CD4-positive, CD25-positive, alpha-beta regulatory T cell (primary cell): ENCODE data around the gene NPL. TPM values are rescaled to one million over a fixed set of nuclear protein-coding genes. Genes with fewer than 3 reads are reported as not detected.

Source experiments
- ATAC-seq, 2 donors: fragments of 150-1000 bp; cut with Tn5 transposase; one replicate each; pipeline ENCODE4 v1.10.0; 2021; ENCODE audit warnings: low read depth in 2 of 2, moderate number of reproducible peaks in 2 of 2, moderate library complexity in 1 of 2
- DNase-seq, 3 donors: peaks; one replicate each; pipeline versions ENCODE4 v3.0.0 to v3.0.0-alpha.2; 2012 to 2022; ENCODE audit warnings: mixed read lengths in 1 of 3
- H3K27ac ChIP-seq: one replicate; pipeline ENCODE4 v1.7.0; 2013; ENCODE audit warnings: mild to moderate bottlenecking, low read length; ENCODE audit not compliant: insufficient read depth, poor library complexity, severe bottlenecking
- H3K27me3 ChIP-seq: one replicate; pipeline ENCODE4 v1.7.0; 2013; ENCODE audit warnings: low read length; ENCODE audit not compliant: control insufficient read depth, insufficient read depth
- H3K36me3 ChIP-seq: one replicate; pipeline ENCODE4 v1.7.0; 2013; ENCODE audit warnings: mild to moderate bottlenecking, low read length, moderate library complexity; ENCODE audit not compliant: control insufficient read depth, insufficient read depth
- H3K4me1 ChIP-seq: 2 replicates; pipeline ENCODE4 v1.7.0; 2013; ENCODE audit warnings: mild to moderate bottlenecking, low read length; ENCODE audit not compliant: insufficient read depth, control insufficient read depth, poor library complexity, severe bottlenecking
- H3K4me3 ChIP-seq: one replicate; pipeline ENCODE4 v1.7.0; 2013; ENCODE audit warnings: low read depth, mild to moderate bottlenecking, low read length, moderate library complexity
- H3K9me3 ChIP-seq, 2 experiments: 1 replicate in 1 of 2; 2 replicates in 1 of 2; pipeline ENCODE4 v1.7.0; 2013; ENCODE audit warnings: low read length in 2 of 2, mild to moderate bottlenecking in 1 of 2, moderate library complexity in 1 of 2; ENCODE audit not compliant: control insufficient read depth in 2 of 2
- H3K27ac Mint-ChIP-seq, 3 donors: one replicate each; pipeline ENCODE4 v1.8.0; 2020 to 2022; ENCODE audit warnings: mild to moderate bottlenecking in 3 of 3, mixed read lengths in 3 of 3, moderate library complexity in 2 of 3
- H3K27me3 Mint-ChIP-seq: one replicate; pipeline ENCODE4 v1.8.0; 2022; ENCODE audit warnings: mild to moderate bottlenecking, mixed read lengths
- H3K36me3 Mint-ChIP-seq: one replicate; pipeline ENCODE4 v1.8.0; 2020; ENCODE audit warnings: mixed read lengths
- H3K4me1 Mint-ChIP-seq, 4 donors: one replicate each; pipeline ENCODE4 v1.8.0; 2020 to 2022; ENCODE audit warnings: mixed read lengths in 4 of 4, mild to moderate bottlenecking in 1 of 4
- H3K4me3 Mint-ChIP-seq, 4 donors: one replicate each; pipeline ENCODE4 v1.8.0; 2020 to 2022; ENCODE audit warnings: mild to moderate bottlenecking in 4 of 4, mixed read lengths in 4 of 4, moderate library complexity in 3 of 4
- H3K9me3 Mint-ChIP-seq, 7 donors: one replicate each; pipeline ENCODE4 v1.8.0; 2020 to 2022; ENCODE audit warnings: mixed read lengths in 7 of 7, mild to moderate bottlenecking in 3 of 7, moderate library complexity in 2 of 7
- polyA plus RNA-seq, 4 donors: library from polyadenylated mRNA; unstranded; fragments of 300-500 nt; fragmentation: Illumina TruSeq; gene quantifications; one replicate each; pipeline ENCODE4 v1.2.3, GENCODE V29; 2021
- total RNA-seq: library from RNA; stranded (reverse); gene quantifications from one replicate; pipeline ENCODE4 v1.2.3, GENCODE V29; 2022

Gene NPL
- 4.8 TPM for total RNA-seq
- 10 to 100 TPM in 1 of 4 donors, 1 to 10 TPM in 3; 5.4 to 12.2 (median 7.2) TPM for polyA plus RNA-seq

DNA sequence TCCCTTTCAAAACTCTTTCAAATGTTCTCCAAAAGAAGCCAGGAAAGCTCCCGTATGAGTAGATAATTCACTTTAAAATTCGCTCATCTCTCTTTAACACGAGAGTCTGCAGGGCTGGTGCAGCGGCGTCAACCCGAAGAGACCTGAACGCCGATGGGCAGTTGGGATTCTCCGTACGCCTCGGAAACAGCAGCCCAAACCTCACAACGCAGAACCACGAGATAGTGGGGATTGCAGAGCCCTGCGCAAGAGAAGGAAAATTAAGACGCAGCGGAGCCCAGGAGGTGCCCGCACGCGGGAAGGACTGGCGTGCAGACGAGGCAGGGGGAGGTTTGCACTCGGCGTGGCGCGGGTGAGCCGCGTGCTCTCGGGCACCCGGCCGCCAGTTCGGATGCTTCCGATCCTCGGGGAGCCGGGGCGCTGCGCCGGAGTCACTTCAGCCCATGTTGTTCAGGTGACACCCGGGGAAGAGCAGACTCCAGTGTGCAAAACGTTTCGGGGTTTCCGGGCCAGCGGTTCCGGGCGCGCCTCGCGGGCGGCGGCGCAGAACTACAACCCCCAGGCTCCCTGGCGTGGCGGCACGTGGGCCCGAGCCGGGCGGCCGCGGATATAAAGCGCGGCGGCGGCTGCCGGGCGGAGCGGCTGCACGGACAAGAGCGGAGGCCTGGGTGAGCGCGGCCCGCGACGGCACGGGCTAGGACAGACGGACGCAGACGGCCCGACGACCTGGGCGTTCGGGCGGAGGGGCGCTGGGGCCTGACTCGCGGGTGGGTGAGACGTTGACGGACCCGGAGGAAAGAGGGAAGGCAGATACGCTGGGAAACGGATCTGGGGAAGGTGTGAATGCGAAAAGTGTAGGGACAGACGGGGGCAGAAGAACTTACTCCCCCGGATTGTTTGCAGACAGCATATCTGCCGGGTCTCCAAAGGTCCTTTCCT is at the start of gene NPL:
Gene NPL, plus strand, starts transcription at position 636 of the 939 bp plus-strand sequence. CDS start 4,599 bp downstream, outside the sequence.
- H3K27ac Mint-ChIP-seq, result peak within 1 kb of the TSS; percentile 88 to 94 (median 88)
- H3K27me3 Mint-ChIP-seq, result no peaks in the 10 kb centered on the region
- peak; percentile 84 to 93 (median 87) for DNase-seq
- no peaks in the 10 kb centered on the region for H3K36me3 ChIP-seq
- H3K4me3 Mint-ChIP-seq, result peak within 1 kb of the TSS; percentile 92 to 96 (median 94)
- H3K36me3 Mint-ChIP-seq, result peaks cover 5% of the 10 kb centered on the region
- H3K4me1 ChIP-seq, result peaks cover 17% of the 10 kb centered on the region
- no peaks in the 10 kb centered on the region for H3K9me3 Mint-ChIP-seq
- peak; percentile 98 to 99 for ATAC-seq
- H3K4me3 ChIP-seq, result peak within 1 kb of the TSS; percentile 84
- H3K27me3 ChIP-seq, result no peaks in the 10 kb centered on the region
- H3K4me1 Mint-ChIP-seq, result peaks cover 0 to 26% (median 8%) of the 10 kb centered on the region in 4 donors
- no peaks in the 10 kb centered on the region for H3K9me3 ChIP-seq
- peak within 1 kb of the TSS; percentile 57 for H3K27ac ChIP-seq

DNA sequence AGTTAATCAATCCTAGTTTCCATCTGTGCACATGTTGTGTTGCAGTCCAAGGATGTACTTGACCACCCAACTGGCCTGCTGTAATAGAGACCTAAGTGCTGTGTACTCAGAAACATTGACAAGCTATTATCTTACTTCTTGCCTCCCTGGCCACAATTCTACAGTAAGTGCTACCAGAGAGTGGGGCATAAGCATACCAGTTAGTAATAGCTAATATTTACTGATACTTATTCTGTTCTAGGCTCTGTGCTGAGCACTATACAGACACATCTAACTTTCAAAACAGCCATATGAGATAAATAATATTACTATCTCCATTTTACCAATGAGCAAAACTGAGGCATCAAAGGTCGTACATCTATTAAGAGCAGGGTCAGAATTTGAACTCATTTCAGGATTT is 49.5 kb upstream of the NPL start:
- Mint-ChIP-seq H3K27me3 (peaks cover 10% of the 10 kb centered on the region), H3K9me3 (peaks cover 0 to 11% (median 0%) of the 10 kb centered on the region in 7 donors), H3K27ac (no peak overlapping the region), H3K4me3 (no peak overlapping the region), H3K4me1 (no peaks in the 10 kb centered on the region), H3K36me3 (no peaks in the 10 kb centered on the region)
- H3K27me3 ChIP-seq, result no peaks in the 10 kb centered on the region
- no peak overlapping the region for H3K4me3 ChIP-seq
- H3K36me3 ChIP-seq, result no peaks in the 10 kb centered on the region
- DNase-seq (no peak), ATAC-seq (no peak)
- H3K4me1 ChIP-seq, result no peaks in the 10 kb centered on the region
- H3K27ac ChIP-seq, result no peak overlapping the region
- H3K9me3 ChIP-seq, result peaks cover 0 to 2% of the 10 kb centered on the region in 2 experiments

GRCh38 chr1:182742780-182743179 is 46.8 kb upstream of the NPL start:
- Mint-ChIP-seq H3K27me3 (peaks cover 26% of the 10 kb centered on the region), H3K4me3 (no peak overlapping the region), H3K4me1 (no peaks in the 10 kb centered on the region), H3K9me3 (peaks cover 0 to 4% (median 0%) of the 10 kb centered on the region in 7 donors), H3K27ac (no peak overlapping the region), H3K36me3 (no peaks in the 10 kb centered on the region)
- DNase-seq, result no peak
- Histone ChIP-seq H3K27ac (no peak overlapping the region), H3K36me3 (no peaks in the 10 kb centered on the region), H3K27me3 (no peaks in the 10 kb centered on the region), H3K4me3 (no peak overlapping the region), H3K9me3 (no peaks in the 10 kb centered on the region), H3K4me1 (no peaks in the 10 kb centered on the region)
- ATAC-seq, result no peak

GRCh38 chr1:182752077-182752988 is 37.2 kb upstream of the NPL start:
- H3K4me1 Mint-ChIP-seq, result no peaks in the 10 kb centered on the region
- Histone ChIP-seq H3K4me1 (no peaks in the 10 kb centered on the region), H3K9me3 (no peaks in the 10 kb centered on the region), H3K36me3 (no peaks in the 10 kb centered on the region), H3K27me3 (no peaks in the 10 kb centered on the region), H3K4me3 (no peak overlapping the region), H3K27ac (no peak overlapping the region)
- no peak for ATAC-seq
- H3K27ac Mint-ChIP-seq, result no peak overlapping the region
- peaks cover 12% of the 10 kb centered on the region for H3K27me3 Mint-ChIP-seq
- no peaks in the 10 kb centered on the region for H3K9me3 Mint-ChIP-seq
- H3K36me3 Mint-ChIP-seq, result no peaks in the 10 kb centered on the region
- DNase-seq, result no peak
- no peak overlapping the region for H3K4me3 Mint-ChIP-seq

DNA sequence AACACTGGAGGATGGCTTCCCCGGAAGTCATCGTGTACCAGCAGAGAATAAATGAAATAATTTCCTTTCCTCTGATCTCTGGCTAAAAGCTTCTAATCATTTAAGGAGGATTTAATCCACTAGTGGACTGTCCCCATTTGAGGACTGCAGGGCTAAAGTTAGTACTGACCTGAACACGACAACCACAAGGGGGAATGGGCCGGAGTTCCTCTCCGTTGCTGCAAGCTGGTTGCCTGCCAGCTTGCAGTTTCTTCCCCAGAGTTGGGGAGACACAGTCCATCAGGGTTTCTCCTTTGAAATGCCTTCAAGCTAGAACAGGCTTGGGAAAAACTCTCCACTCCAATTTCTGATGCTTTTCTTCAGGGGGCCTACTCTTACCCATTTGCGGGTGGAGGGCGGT is 35.5 kb upstream of the NPL start:
- ATAC-seq (no peak), DNase-seq (no peak)
- H3K4me3 ChIP-seq, result no peak overlapping the region
- no peaks in the 10 kb centered on the region for H3K4me1 ChIP-seq
- Mint-ChIP-seq H3K36me3 (no peaks in the 10 kb centered on the region), H3K9me3 (no peaks in the 10 kb centered on the region), H3K27ac (no peak overlapping the region), H3K4me3 (no peak overlapping the region), H3K4me1 (no peaks in the 10 kb centered on the region), H3K27me3 (peaks cover 12% of the 10 kb centered on the region)
- no peak overlapping the region for H3K27ac ChIP-seq
- H3K27me3 ChIP-seq, result no peaks in the 10 kb centered on the region
- H3K36me3 ChIP-seq, result no peaks in the 10 kb centered on the region
- H3K9me3 ChIP-seq, result no peaks in the 10 kb centered on the region

DNA sequence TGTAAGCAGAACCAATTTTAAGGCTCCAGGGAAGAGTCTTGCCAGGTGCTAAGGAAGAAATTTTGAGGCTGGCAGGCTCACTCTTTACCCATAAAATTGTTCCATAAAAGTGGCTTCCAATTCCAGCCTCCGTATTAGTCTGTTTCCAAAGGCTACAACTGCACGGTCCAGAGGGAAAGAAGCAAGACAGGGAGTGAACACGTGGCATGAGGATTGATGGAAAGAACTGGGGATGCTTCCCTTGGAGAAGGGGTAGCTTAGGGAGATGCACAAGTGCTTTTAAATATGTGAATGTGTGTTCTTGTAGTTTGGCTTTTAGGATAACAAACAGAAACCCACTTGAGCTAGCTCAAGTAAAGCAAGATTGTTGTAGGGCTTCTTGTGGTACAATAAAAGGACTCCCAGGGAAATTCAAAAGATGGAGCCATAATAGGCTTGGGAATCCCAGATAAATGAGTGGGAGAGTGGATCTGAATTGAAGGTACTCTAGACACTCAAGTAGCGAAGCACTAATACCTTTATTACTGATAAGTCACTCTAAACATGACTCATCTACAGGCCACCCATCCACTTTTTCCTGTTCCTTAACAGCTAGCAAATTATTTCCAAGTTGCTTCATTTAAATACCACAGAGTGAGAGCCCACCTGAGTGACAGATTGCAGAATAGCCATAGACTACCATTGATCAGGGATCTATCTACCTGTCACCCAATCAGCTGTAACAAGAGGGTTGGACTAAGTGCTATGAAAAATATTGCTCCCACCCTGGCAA is 34.8 kb upstream of the NPL start:
- Mint-ChIP-seq H3K36me3 (no peaks in the 10 kb centered on the region), H3K9me3 (no peaks in the 10 kb centered on the region), H3K27me3 (peaks cover 9% of the 10 kb centered on the region), H3K4me1 (no peaks in the 10 kb centered on the region), H3K27ac (no peak overlapping the region), H3K4me3 (no peak overlapping the region)
- Histone ChIP-seq H3K36me3 (no peaks in the 10 kb centered on the region), H3K4me3 (no peak overlapping the region), H3K27ac (no peak overlapping the region), H3K9me3 (no peaks in the 10 kb centered on the region), H3K4me1 (no peaks in the 10 kb centered on the region), H3K27me3 (no peaks in the 10 kb centered on the region)
- no peak for ATAC-seq
- no peak for DNase-seq

DNA sequence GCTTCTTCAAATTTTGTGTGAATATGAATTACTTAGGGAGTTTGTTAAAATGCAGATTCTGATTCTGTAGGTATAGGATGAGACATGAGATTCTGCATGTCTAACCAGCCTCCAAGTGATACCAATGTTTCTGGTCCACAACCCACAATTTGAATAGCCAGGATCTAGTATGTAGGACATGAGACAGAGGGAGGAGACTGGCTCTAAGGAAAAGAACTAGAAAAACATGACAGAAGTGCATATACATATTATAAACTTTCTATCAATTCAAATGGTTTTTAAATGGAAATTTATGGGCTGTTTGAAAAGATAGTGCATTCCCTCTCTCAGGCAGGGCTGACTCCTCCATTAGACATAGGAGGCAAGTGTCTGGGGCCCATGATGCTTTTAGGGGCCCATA is 33.9 kb upstream of the NPL start:
- Histone ChIP-seq H3K27me3 (no peaks in the 10 kb centered on the region), H3K9me3 (no peaks in the 10 kb centered on the region), H3K36me3 (no peaks in the 10 kb centered on the region), H3K4me1 (no peaks in the 10 kb centered on the region), H3K27ac (no peak overlapping the region), H3K4me3 (no peak overlapping the region)
- Mint-ChIP-seq H3K4me1 (no peaks in the 10 kb centered on the region), H3K9me3 (no peaks in the 10 kb centered on the region), H3K4me3 (no peak overlapping the region), H3K36me3 (no peaks in the 10 kb centered on the region), H3K27me3 (peaks cover 6% of the 10 kb centered on the region), H3K27ac (no peak overlapping the region)
- no peak for DNase-seq
- no peak for ATAC-seq
